ENCODE data around the gene CRMP1. TPM values are rescaled to one million over a fixed set of nuclear protein-coding genes. Genes with fewer than 3 reads are reported as not detected.
A peak's percentile ranks its signal among the peaks of the same experiment; 100 is the strongest.
"Not testable (repeated sequence)": the region's sequence is repeated elsewhere in the genome, so short reads cannot be mapped to it uniquely, and the experiment has no call there.

The CRMP1 gene
- total RNA-seq, 6 experiments from 2014 or later: 0.09 to 0.31 (median 0.10) TPM; not detected in 3

DNA sequence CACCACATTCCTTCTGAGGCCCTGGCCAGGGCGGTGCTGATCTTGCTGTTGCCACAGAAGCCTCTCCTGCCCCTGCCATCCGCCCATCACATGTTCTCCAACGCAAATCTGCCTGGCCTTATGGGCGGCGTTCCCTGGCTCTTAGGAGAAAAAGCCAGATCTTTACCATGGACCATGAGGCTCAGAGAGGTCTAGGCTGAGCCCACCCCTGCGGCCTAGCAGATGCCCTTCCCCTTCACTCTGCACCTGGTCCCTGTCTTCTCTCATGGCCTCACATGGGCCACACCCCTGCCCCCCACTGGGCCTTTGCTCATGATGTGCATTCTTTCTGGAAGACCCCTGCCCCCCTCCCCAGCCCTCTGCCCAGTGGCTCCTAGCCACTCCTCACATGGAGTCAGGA is 78.5 kb downstream of the CRMP1 start:
- 60% methylated on average over 1 of the region's 6 CpGs for WGBS (ENCODE audit: insufficient coverage, low coverage, low lambda C conversion rate, missing lambda C conversion rate)
- Histone ChIP-seq H3K9me3 (no peaks in the 10 kb centered on the region), H3K27me3 (no peaks in the 10 kb centered on the region), H3K4me3 (no peak overlapping the region), H3K36me3 (no peaks in the 10 kb centered on the region), H3K4me1 (no peaks in the 10 kb centered on the region), H3K27ac (no peak overlapping the region)
- intact Hi-C loops (cut with DNase I): no loop called here
- DNase-seq (no peak), ATAC-seq (no peak)
- no peak for TF ChIP-seq POLR2A (IDR thresholded peaks at IDR 0.05)
- TF ChIP-seq CTCF (IDR thresholded peaks at IDR 0.05): no peak

DNA sequence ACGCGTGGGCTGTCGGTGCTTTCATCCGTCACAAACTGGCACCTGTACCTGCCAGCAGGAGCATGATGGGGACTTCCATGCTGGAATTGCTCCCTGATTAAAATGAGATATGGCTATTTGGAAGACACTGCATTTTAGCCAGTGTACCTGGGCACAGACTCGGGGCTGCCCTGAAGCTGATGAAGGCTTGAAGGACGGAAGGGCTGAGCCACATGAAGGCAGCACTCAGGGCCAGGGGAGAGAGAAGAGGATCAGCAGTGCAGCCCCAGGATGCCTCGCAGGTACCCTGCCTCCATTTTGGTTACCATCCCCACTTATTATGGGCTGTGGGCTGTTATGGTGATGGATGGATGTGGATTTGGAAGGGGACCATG is 79.0 kb downstream of the CRMP1 start:
- TF ChIP-seq CTCF (IDR thresholded peaks at IDR 0.05) (no peak), POLR2A (IDR thresholded peaks at IDR 0.05) (no peak)
- WGBS (ENCODE audit: insufficient coverage, low coverage, low lambda C conversion rate, missing lambda C conversion rate): 93% methylated on average over 4 of the region's 7 CpGs
- no peak overlapping the region for H3K4me3 ChIP-seq
- no peak overlapping the region for H3K27ac ChIP-seq
- no peaks in the 10 kb centered on the region for H3K36me3 ChIP-seq
- H3K27me3 ChIP-seq: no peaks in the 10 kb centered on the region
- H3K4me1 ChIP-seq: no peaks in the 10 kb centered on the region
- ATAC-seq: no peak
- DNase-seq: no peak
- intact Hi-C loops (cut with DNase I): no loop called here
- H3K9me3 ChIP-seq: no peaks in the 10 kb centered on the region

DNA sequence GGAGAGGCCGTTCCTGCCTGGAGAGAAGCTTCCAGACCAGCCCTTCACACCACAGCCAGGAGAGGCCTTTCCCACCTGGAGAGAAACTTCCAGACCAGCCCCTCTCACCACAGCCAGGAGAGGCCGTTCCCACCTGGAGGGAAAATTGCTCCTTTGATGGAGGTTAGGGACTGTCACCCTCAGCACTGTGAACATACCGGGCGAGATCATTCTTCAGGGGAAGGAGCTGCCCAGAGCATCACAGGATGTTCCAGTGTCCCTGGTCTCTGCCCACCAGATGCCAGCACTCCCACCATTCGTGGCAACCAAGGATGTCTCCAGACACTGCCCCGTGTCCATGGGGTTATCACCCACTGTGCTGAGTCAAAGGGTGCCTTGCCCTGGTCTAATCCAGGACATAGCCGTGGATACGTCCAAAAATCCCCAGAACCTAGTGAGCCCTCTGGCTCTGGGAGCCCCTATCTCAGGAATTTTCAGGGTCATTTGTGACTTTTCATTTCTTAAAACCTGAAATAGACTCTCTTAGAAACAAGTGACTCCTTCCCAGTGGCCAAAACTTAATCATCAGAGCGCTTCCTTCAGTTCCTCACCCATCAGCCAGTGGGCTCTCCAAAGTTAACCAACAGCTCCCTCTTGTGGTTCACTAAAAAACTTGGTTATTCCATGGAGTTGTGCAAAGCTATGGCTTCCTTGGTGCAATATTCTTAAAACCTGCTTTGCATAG is 80.2 kb downstream of the CRMP1 start:
- peak; percentile 56 to 75 (median 64) for TF ChIP-seq CTCF (IDR thresholded peaks at IDR 0.05)
- TF ChIP-seq POLR2A (IDR thresholded peaks at IDR 0.05): no peak
- no peak overlapping the region for H3K27ac ChIP-seq
- no peak overlapping the region for H3K4me3 ChIP-seq
- no peaks in the 10 kb centered on the region for H3K4me1 ChIP-seq
- intact Hi-C loops (cut with DNase I): no loop called here
- H3K9me3 ChIP-seq: no peaks in the 10 kb centered on the region
- H3K36me3 ChIP-seq: no peaks in the 10 kb centered on the region
- H3K27me3 ChIP-seq: no peaks in the 10 kb centered on the region
- 70% methylated on average over 4 of the region's 9 CpGs for WGBS (ENCODE audit: insufficient coverage, low coverage, low lambda C conversion rate, missing lambda C conversion rate)
- DNase-seq (no peak), ATAC-seq (peak; percentile 63 to 80 (median 74))

- H3K9me3 ChIP-seq; intact Hi-C loops (cut with DNase I); ATAC-seq; H3K36me3 ChIP-seq; DNase-seq; H3K4me3 ChIP-seq; H3K27ac ChIP-seq; H3K4me1 ChIP-seq; H3K27me3 ChIP-seq: not testable (repeated sequence)
- 80% methylated on average over 1 of the region's 5 CpGs for WGBS (ENCODE audit: insufficient coverage, low coverage, low lambda C conversion rate, missing lambda C conversion rate)
These were observed 80.8 kb downstream of the CRMP1 start for GRCh38 chr4:5812057-5812456.

- Histone ChIP-seq H3K9me3 (no peaks in the 10 kb centered on the region), H3K4me3 (no peak overlapping the region), H3K27ac (no peak overlapping the region), H3K36me3 (no peaks in the 10 kb centered on the region), H3K4me1 (no peaks in the 10 kb centered on the region), H3K27me3 (no peaks in the 10 kb centered on the region)
- intact Hi-C loops (cut with DNase I): no loop called here
- TF ChIP-seq CTCF (IDR thresholded peaks at IDR 0.05) (no peak), POLR2A (IDR thresholded peaks at IDR 0.05) (no peak)
- WGBS (ENCODE audit: insufficient coverage, low coverage, low lambda C conversion rate, missing lambda C conversion rate): 79% methylated on average over 11 of the region's 12 CpGs
- DNase-seq: no peak
- no peak for ATAC-seq
These were observed 82.0 kb downstream of the CRMP1 start for GRCh38 chr4:5810770-5811430.
